ENCODE results near the gene SPOP.

The SPOP gene

GRCh38 chr17:49699966-49700575 lies 22.2 kb upstream of the SPOP start:
- no peak for TF ChIP-seq CTCF (IDR thresholded peaks at IDR 0.05; ENCODE audit: insufficient read depth, low read length, missing control alignments)
- ChIA-PET CTCF (interaction anchor here (1.4 to 27.0 kb wide), 6 partner anchors 6 to 297 kb away, joined by 3 to 1118 read pairs (median 186); partner anchors contain the start of genes DLX3, NXPH3 and SLC35B1), POLR2A (no interaction called here)
- no peak for DNase-seq (ENCODE audit: low read depth, low spot score)
- H3K4me3 ChIP-seq (ENCODE audit: low read depth, low read length) = no peak overlapping the region

- H3K4me3 ChIP-seq (ENCODE audit: low read depth, low read length) = no peak overlapping the region
- POLR2A ChIA-PET = no interaction called here
- CTCF ChIA-PET = interaction anchor here (0.7 to 27.0 kb wide), 12 partner anchors 8 to 299 kb away, joined by 3 to 1118 read pairs (median 4); partner anchors contain the start of genes FAM117A, NXPH3 and SLC35B1
- TF ChIP-seq CTCF (IDR thresholded peaks at IDR 0.05; ENCODE audit: insufficient read depth, low read length, missing control alignments) = no peak
- no peak for DNase-seq (ENCODE audit: low read depth, low spot score)
These were observed 20.1 kb upstream of the SPOP start for GRCh38 chr17:49698005-49698404.

GRCh38 chr17:49696233-49696761 lies 18.4 kb upstream of the SPOP start:
- DNase-seq (ENCODE audit: low read depth, low spot score) = no peak
- ChIA-PET CTCF (interaction anchor here (0.6 to 27.0 kb wide), 25 partner anchors 9 to 305 kb away, joined by 3 to 1118 read pairs (median 5); partner anchors contain the start of genes FAM117A, NXPH3 and SLC35B1), POLR2A (no interaction called here)
- H3K4me3 ChIP-seq (ENCODE audit: low read depth, low read length) = no peak overlapping the region
- no peak for TF ChIP-seq CTCF (IDR thresholded peaks at IDR 0.05; ENCODE audit: insufficient read depth, low read length, missing control alignments)

GRCh38 chr17:49695698-49696232 lies 17.9 kb upstream of the SPOP start:
- no peak for TF ChIP-seq CTCF (IDR thresholded peaks at IDR 0.05; ENCODE audit: insufficient read depth, low read length, missing control alignments)
- ChIA-PET POLR2A (interaction anchor here (0.6 kb wide), 1 partner anchor 17 kb away, joined by 3 read pairs; no protein-coding TSS in a partner anchor), CTCF (interaction anchor here (0.6 to 27.0 kb wide), 25 partner anchors 9 to 305 kb away, joined by 3 to 1118 read pairs (median 5); partner anchors contain the start of genes NXPH3 and SLC35B1)
- no peak for DNase-seq (ENCODE audit: low read depth, low spot score)
- no peak overlapping the region for H3K4me3 ChIP-seq (ENCODE audit: low read depth, low read length)

- H3K4me3 ChIP-seq (ENCODE audit: low read depth, low read length) = no peak overlapping the region
- ChIA-PET POLR2A (interaction anchor here (0.6 kb wide), 1 partner anchor 18 kb away, joined by 3 read pairs; no protein-coding TSS in a partner anchor), CTCF (interaction anchor here (1.0 to 27.0 kb wide), 23 partner anchors 8 to 306 kb away, joined by 3 to 1118 read pairs (median 5); partner anchors contain the start of genes NXPH3 and SLC35B1)
- peak; percentile 73 for TF ChIP-seq CTCF (IDR thresholded peaks at IDR 0.05; ENCODE audit: insufficient read depth, low read length, missing control alignments)
- DNase-seq (ENCODE audit: low read depth, low spot score) = no peak
These were observed 17.2 kb upstream of the SPOP start for GRCh38 chr17:49694847-49695697.

All from AG04449 (cell line).